Measurements from ENCODE around the gene OSBPL1A.

DNA sequence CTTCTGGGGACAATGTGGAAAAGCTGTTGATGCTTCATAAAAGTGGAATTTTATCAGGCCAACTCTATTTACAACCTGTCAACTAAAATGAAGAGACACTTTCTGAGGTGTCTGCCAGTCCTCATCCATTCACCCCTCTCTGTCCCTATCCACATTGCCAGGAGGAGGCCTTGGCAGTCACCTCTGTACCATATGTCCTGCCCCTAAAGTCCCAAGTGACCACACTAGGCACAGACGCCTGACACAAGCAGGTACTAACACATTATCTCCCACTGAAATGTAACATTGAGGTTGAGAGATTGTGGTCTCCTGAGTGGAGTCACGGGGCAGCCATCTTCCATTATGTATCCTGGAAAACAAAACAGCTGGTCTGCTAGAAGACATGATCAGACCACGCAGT is 71.4 kb downstream of the OSBPL1A start:
- TF ChIP-seq CTCF (conservative IDR thresholded peaks at IDR 0.05 in 1 of 2, IDR thresholded peaks at IDR 0.05 in 1 of 2; ENCODE audit: extremely low read depth in 1 of 2, insufficient read depth in 1 of 2, low read depth in 1 of 2, low read length in 2 of 2) (no peak), EZH2 (IDR thresholded peaks at IDR 0.05; ENCODE audit: borderline replicate concordance, low read length) (no peak)

Data from mammary epithelial cell (primary cell).